Measurements from ENCODE around the gene DGCR6L.
"Not testable (repeated sequence)": the region's sequence is repeated elsewhere in the genome, so short reads cannot be mapped to it uniquely, and the experiment has no call there.

The DGCR6L gene

GRCh38 chr22:20273758-20274181, 46.1 kb downstream of the DGCR6L start:
- no peak overlapping the region for H3K27ac ChIP-seq
- no peak overlapping the region for H3K4me3 ChIP-seq (ENCODE audit: low read depth in 1 of 2, low read length in 1 of 2)
- H3K4me1 ChIP-seq (ENCODE audit: control insufficient read depth in 1 of 2, insufficient read depth in 1 of 2, low read depth in 1 of 2, low read length in 1 of 2): no peaks in the 10 kb centered on the region
- TF ChIP-seq CTCF (IDR thresholded peaks at IDR 0.05): no peak
- no peaks in the 10 kb centered on the region for H3K27me3 ChIP-seq
- no peaks in the 10 kb centered on the region for H3K9me3 ChIP-seq
- H3K36me3 ChIP-seq: no peaks in the 10 kb centered on the region

- no peak for TF ChIP-seq CTCF (IDR thresholded peaks at IDR 0.05)
- peaks cover 5 to 6% of the 10 kb centered on the region in 2 experiments for H3K4me1 ChIP-seq (ENCODE audit: control insufficient read depth in 1 of 2, insufficient read depth in 1 of 2, low read depth in 1 of 2, low read length in 1 of 2)
- no peaks in the 10 kb centered on the region for H3K36me3 ChIP-seq
- H3K4me3 ChIP-seq (ENCODE audit: low read depth in 1 of 2, low read length in 1 of 2): no peak overlapping the region
- H3K27me3 ChIP-seq: peaks cover 2% of the 10 kb centered on the region
- H3K27ac ChIP-seq: no peak overlapping the region
- H3K9me3 ChIP-seq: no peaks in the 10 kb centered on the region
Observed at GRCh38 chr22:20272700-20273099, 47.2 kb downstream of the DGCR6L start.

DNA sequence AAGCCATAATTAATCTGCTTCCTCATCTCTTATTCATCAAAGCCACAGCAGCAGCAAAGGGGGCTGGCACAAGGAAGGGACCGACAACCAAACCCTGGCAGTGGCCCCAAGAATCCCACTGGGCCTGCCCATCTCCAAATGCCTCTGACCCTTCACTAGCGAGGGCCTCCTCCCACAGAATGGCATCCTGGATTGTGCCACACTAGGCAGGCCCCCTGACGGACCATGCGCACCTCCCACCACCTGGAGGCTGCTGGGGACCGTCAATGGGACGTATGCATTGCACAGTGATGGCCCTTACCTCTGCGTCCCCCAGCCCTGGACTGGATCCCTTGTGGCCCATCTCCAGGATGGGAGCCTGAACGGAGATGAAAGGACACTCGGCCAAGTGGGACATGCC, 47.7 kb downstream of the DGCR6L start:
- H3K27ac ChIP-seq: no peak overlapping the region
- H3K4me1 ChIP-seq (ENCODE audit: control insufficient read depth in 1 of 2, insufficient read depth in 1 of 2, low read depth in 1 of 2, low read length in 1 of 2): peaks cover 10 to 11% of the 10 kb centered on the region in 2 experiments
- no peak overlapping the region for H3K4me3 ChIP-seq (ENCODE audit: low read depth in 1 of 2, low read length in 1 of 2)
- TF ChIP-seq CTCF (IDR thresholded peaks at IDR 0.05): no peak
- H3K9me3 ChIP-seq: no peaks in the 10 kb centered on the region
- H3K36me3 ChIP-seq: no peaks in the 10 kb centered on the region
- peaks cover 8% of the 10 kb centered on the region for H3K27me3 ChIP-seq

- Histone ChIP-seq H3K4me3 (ENCODE audit: low read depth in 1 of 2, low read length in 1 of 2) (no peak overlapping the region), H3K9me3 (no peaks in the 10 kb centered on the region), H3K4me1 (ENCODE audit: control insufficient read depth in 1 of 2, insufficient read depth in 1 of 2, low read depth in 1 of 2, low read length in 1 of 2) (peaks cover 13 to 14% of the 10 kb centered on the region in 2 experiments), H3K27me3 (peaks cover 14% of the 10 kb centered on the region), H3K36me3 (no peaks in the 10 kb centered on the region), H3K27ac (no peak overlapping the region)
- no peak for TF ChIP-seq CTCF (IDR thresholded peaks at IDR 0.05)
Observed at GRCh38 chr22:20271114-20271994, 48.5 kb downstream of the DGCR6L start.

GRCh38 chr22:20270190-20271113, 49.4 kb downstream of the DGCR6L start:
- H3K4me3 ChIP-seq (ENCODE audit: low read depth in 1 of 2, low read length in 1 of 2); H3K9me3 ChIP-seq; H3K27ac ChIP-seq; H3K36me3 ChIP-seq: not testable (repeated sequence)
- Histone ChIP-seq H3K27me3 (peaks cover 14% of the 10 kb centered on the region), H3K4me1 (ENCODE audit: control insufficient read depth in 1 of 2, insufficient read depth in 1 of 2, low read depth in 1 of 2, low read length in 1 of 2) (peaks cover 13 to 14% of the 10 kb centered on the region in 2 experiments)

GRCh38 chr22:20269673-20270072, 50.2 kb downstream of the DGCR6L start:
- peaks cover 14% of the 10 kb centered on the region for H3K27me3 ChIP-seq
- peaks cover 13 to 14% of the 10 kb centered on the region in 2 experiments for H3K4me1 ChIP-seq (ENCODE audit: control insufficient read depth in 1 of 2, insufficient read depth in 1 of 2, low read depth in 1 of 2, low read length in 1 of 2)
- H3K9me3 ChIP-seq; H3K27ac ChIP-seq; H3K4me3 ChIP-seq (ENCODE audit: low read depth in 1 of 2, low read length in 1 of 2); H3K36me3 ChIP-seq: not testable (repeated sequence)

DNA sequence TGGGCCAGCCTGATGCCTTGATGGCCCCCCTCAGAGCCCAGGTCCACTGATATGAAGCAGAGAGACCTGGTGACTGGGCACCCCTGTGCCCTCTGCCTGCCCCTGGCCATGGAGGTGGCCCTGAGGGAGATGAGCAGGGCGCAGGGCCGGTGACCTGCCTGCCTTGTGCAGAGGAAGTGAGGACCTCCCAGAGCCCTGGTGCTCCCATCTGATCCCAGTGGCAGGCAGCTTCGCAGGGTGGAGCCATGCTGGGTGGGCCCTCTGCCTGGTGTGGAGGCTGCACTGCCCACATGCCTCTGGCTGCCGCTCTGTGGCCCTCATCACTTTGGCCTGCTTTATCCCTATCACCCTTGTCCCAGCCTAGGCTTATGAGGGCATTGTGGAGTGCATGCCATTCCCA, 50.7 kb downstream of the DGCR6L start:
- not testable (repeated sequence) for H3K27ac ChIP-seq
- peaks cover 13 to 14% of the 10 kb centered on the region in 2 experiments for H3K4me1 ChIP-seq (ENCODE audit: control insufficient read depth in 1 of 2, insufficient read depth in 1 of 2, low read depth in 1 of 2, low read length in 1 of 2)

More for the DNA sequence above, 50.7 kb downstream of the DGCR6L start:
- not testable (repeated sequence) for H3K9me3 ChIP-seq; H3K36me3 ChIP-seq; H3K4me3 ChIP-seq (ENCODE audit: low read depth in 1 of 2, low read length in 1 of 2)
- H3K27me3 ChIP-seq: peaks cover 14% of the 10 kb centered on the region

All from neutrophil (primary cell).